ENCODE measurements around the gene TBC1D22B.
A peak's percentile ranks its signal among the peaks of the same experiment; 100 is the strongest.

Gene TBC1D22B, protein sequence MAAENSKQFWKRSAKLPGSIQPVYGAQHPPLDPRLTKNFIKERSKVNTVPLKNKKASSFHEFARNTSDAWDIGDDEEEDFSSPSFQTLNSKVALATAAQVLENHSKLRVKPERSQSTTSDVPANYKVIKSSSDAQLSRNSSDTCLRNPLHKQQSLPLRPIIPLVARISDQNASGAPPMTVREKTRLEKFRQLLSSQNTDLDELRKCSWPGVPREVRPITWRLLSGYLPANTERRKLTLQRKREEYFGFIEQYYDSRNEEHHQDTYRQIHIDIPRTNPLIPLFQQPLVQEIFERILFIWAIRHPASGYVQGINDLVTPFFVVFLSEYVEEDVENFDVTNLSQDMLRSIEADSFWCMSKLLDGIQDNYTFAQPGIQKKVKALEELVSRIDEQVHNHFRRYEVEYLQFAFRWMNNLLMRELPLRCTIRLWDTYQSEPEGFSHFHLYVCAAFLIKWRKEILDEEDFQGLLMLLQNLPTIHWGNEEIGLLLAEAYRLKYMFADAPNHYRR

DNA sequence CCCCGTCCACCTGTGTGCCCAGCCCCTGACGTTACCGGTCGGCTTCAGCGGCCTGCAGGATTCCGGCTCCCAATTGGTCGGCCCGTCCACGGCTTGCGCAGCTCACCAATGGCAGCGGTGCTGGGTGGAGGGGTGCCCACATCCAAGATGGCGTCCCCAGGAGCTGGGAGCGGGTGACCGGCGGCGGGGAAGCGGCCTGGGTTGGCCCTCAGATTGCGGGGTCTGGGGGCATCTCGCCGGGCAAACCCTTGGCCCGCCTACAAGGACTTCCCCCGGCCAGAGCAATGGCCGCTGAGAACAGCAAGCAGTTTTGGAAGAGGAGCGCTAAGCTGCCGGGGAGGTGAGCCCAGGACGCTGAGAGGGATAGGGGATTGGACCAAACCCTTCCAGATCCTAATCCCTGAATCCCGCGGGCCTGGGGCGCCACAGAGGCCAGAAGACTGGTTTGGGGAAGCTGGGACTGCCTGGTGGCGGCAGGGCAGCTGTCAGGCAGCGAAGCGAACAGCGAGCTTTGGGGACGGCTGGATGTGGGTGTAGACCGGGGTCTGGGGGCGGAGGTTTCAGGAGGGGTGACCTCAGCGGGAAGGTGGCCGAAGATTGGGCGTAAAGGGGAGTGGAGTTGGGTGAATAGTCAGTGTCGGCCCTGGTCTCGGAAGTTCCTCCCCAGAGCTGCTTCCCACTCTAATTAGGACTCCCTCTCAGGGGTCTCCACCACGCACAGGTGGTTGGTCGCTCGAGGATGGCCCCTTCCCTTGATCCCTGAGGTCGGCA, at the start of gene TBC1D22B, which contains the start of gene TMEM217:
Gene TBC1D22B (plus strand): TSS at position 139 of the 771 bp plus-strand sequence. CDS start 146 bp downstream, at position 285.
Gene TMEM217 (minus strand): TSS at position 511 of the 771 bp plus-strand sequence. CDS start 39,114 bp downstream, outside the sequence.
- DNase-seq = peak; percentile 92

DNA sequence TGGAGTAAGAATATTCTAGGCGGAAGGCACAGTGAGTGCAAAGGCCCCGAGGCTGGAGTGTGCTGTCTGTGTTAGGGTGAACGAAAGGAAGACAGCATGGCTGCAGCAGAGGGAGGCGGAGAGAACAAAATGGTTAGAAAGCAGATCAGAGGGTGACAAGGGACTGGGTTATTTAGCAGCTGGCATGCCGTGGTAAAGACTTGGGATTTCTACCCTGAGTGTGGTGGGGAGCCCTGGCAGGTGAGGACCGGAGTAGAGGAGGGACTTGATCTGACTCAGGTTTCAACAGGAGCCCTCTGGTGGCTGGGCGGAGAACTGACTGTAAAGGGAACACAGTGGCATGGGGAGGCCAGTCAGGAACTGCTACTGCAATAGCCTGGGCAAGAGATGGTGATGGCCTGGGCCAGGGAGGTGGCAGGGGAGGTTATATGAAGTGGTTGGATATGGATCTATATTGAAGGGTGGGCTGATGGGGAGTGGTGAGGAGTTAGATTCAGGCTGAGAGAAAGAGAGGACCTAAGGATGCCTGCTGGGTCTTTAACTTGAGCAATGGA, 49.6 kb upstream of the TBC1D22B start:
- peak; percentile 68 for DNase-seq

DNA sequence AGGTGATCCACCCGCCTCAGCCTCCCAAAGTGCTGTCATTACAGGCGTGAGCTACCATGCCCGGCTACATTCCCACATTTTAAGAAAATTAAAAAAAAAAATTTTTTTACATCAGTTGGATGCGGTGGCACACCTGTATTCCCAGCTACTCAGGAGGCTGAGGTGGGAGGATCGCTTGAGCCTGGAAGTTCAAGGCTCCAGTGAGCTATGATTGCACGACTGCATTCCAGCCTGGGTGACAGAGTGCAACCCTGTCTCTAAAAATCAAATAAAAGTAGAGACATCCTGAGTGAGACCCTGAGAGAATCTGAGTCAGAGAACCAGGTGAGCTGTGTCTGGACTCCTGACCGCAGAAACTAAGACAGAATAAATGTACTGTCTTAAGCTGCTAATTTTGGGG, 48.8 kb upstream of the TBC1D22B start:
- no peak for DNase-seq

DNA sequence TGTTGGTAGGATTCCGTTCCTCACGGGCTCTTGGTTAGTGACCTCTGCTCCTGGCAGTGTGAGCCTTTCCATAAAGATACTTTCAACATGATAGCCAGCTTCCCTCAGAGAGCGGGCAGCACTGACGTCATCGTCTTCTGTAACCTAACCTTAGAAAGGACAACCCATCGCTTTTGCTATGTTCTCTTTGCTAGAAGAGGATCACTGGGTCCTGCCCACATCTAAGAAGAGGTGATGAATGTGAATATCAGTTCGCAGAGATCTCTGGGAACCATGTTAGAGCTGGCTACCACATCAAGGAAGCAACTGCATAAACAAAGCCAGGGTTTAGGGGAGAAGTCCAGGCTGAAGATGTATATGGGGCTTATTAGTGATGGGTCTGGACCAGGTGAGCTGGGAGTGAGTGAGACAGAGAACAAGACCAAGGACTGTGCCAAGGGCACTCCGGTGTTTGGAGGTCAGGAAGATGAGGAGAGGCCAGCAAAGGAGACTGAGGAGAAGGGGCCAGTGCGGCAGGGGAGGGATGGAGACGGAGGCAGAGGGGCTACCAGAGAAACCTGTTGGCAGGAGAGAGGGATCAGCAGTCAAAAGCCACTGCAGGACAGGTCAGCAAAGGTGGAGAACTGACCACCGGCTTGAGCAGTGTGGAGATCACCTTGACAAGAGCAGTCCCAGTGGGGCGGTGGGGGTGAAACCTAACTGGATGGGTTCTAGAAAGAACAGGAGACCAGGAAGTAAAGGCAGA, 47.9 kb upstream of the TBC1D22B start:
- DNase-seq = no peak

DNA sequence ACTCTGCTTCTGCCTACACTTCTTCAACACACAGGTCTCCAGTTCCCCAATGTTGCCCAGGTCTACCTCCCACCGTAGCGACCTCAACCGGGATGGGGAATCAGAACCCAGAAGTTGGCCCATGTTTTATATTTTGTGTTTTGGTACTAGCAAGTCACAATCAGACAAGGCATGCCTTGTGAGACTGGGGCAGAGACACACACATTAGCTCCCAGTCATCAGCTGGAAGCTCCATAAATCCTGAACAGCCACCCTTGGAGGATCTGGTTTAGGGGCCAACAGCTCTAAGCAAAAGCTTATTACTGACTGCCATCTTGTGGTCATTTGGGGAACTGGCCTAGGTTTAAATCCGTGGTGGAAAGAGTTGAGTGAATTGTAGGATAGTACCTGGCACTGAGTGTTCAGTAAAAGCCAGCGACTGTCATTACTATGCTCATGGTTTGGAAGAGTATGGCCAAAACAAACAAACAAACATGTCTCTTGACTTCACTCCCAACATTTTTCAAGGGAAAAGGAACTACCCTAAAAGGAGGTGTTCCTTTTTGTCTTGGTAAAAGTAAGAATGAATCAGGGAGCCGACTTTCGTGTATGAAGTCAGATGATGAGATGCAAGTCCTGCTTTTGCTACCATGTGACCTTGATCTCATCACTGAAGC, 47.1 kb upstream of the TBC1D22B start:
- DNase-seq = peak; percentile 80

DNA sequence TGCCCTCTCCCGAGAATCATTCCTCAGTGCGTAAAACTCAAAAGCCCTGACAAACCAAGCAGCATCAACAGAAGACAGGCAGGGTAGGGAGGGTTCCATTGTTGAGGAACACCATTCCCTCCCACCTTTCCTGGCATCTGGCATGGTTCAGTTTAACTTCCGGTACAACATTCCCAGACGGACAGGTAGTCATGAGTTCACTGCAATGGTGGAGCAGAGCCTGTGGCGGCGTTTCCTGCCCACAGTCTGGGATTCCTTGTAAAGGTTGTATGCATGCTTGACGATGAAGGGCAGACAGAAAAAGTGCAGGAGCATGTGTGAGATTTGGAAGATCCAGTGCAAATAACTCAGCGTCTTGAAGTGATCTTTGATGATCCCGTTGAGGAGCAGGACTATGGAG, 45.3 kb upstream of the TBC1D22B start:
- DNase-seq = no peak

DNA sequence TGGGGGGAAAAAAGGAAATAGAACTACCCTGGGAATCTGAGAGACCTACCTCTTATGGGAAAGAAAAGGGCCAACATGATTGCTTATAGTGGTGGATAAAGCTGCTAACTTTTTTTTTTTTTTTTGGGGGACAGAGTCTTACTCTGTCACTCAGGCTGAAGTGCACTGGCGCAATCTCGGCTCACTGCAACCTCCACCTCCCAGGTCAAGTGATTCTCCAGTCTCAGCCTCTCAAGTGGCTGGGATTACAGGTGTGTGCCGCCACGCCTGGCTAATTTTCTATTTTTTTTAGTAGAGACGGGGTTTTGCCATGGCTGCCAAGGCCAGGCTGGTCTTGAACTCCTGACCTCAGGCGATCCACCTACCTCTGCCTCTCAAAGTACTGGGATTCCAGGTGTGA, 39.5 kb upstream of the TBC1D22B start:
- DNase-seq = no peak

DNA sequence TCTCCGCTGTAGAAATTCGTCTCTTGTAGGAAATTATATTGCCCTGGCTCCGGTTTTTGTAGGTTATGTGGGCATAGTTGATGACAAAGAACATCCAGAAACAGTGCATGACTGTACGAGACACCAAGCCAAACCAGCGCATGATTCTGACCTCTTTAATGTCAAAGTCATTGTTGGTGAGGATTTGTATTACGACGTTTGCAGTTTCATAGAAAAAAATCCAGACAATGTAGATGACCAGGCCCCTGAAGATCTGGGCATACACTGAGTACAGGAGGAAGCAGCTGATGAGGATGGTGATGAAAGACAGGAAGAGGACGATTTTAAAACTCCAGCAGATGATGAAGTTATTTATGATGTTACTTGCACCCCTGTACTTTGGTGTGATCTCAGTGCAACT, 39.1 kb upstream of the TBC1D22B start:
- no peak for DNase-seq

DNA sequence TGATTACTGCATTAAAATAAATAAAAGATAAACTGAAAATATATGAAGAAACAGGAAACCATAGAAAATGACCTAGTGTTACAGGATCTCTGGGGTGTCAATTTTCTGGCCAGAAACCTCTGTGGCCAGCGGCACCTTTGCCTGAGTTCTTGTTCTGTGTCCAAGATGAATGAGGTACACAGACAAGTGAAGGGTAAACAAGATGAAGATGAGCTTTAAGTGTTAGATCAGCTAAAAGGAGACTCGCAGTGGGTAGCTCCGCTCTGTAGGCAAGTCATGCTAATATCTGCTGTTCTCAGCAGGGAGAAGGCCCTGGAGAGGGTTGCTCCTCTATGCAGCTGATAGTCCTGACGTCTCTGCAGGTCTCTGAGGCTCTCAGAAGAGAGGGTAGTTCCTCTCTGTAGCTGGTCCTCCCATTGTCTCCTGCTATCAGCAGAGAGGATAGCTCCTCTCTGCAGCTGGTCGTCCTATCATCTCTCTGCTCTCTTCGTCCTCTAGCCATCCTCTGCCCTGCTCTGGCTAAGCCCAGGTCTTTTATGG, 35.9 kb upstream of the TBC1D22B start:
- no peak for DNase-seq

DNA sequence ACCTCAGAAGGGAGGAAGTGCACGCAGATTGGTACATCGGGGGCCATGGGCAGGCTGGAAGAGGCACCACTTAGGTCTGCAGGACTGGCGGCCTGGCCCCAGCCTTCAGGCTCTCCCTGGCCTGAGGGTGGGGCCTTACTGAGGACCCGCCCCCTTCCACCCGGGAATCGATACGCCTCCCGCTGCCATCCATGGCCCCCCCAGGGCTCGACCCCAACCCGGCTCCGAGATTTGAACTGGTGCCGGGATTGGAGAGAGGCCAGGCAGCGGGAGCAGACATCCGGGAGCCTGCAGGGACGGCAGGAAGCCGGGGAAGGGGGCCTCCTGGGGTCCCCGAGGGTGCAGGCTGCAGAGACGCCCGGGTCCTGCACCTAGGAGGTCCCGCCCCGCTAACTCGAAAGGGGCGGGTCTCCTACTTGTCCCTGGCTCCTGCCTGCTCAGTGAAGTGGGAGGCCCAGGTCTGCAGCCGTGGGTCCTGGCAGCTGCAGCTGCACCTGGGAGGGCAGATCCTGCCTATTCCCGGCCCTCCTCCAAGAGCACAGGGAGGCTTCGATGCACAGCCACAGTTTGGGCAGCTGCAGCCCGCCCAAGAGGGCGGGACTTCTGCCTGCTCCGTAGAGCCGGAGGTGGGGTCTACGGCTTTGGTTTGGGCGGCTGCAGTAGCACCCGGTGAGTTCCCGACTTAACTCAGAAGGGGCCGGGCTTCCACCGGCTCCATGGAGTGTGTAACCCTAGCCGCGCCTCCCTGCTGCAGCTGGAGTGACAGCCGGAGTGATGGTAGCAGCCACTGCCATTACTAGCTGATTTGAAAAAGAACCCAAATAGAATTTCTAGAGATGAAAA, 35.2 kb upstream of the TBC1D22B start:
- DNase-seq = peak; percentile 84

DNA sequence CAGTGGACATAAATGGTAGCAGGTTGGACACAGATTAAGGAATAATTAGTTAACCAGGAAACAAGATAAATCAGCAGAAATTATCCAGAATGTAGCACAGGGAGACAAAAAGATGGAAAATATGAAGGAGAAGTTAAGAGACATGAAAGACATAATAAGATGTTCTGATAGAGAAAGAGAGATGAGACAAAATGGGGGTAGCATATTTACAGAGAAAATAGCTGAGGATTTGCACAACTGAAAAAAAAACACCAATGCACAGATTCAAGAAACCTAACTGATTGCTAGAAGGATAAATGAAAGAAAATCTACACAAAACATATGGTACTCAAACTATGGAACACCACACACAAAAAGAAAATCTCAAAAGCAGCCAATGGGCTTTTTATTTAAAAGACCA, 34.6 kb upstream of the TBC1D22B start:
- no peak for DNase-seq

DNA sequence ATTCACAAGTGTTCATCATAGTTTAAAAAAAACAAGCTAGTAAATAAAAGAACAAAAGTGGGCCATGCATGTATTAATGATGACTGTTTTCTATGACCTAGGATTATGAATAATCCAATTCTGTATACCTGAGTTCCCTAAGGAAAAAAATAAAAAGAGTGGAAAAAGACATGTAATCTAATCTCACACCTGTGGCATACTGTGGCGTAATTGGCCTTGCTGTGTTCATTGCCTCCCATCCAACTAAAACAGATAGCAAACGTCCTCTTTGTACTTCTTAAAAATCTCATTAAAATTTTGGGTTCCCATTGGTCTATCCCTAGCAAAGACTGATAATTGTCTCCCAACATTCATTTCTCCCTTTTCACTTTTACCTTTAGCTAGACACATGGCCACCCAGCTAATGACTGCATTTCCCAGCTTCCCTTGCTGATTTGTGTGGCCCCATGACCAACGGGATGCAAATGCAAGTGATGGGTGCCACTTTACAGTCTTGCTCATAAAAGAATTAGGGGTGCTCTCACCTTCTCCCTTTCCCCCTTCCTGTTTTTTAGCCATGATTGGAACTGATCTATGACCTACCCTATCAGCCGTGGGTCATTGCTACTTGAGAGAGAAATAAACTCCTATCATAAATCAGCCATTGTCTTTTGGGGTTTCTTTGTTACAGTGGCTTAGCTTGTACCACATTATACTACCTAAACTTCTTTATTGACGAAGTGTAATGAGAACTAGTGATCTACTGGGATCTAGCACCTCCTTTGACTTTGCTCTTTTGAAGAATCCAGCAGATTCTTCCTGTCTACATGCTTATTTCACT, 32.0 kb upstream of the TBC1D22B start:
- no peak for DNase-seq

DNA sequence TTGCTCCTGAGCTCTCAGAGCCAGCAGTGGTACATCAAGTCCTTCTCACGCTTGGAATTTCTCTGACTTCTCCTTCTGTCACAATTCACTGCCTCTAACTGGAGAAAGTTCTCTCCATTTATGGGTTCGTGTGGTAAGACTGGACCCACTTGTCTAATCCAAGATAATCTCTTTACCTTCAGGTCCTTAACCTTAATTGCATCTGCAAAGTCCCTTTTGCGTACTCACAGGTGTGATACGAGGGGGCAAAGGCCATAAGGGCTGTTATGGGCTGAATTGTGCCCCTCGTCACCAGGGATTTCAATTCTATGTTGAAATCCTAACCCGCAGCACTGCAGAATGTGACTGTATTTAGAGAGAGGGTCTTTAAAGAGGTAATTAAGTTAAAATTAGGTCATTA, 27.5 kb upstream of the TBC1D22B start:
- no peak for DNase-seq

DNA sequence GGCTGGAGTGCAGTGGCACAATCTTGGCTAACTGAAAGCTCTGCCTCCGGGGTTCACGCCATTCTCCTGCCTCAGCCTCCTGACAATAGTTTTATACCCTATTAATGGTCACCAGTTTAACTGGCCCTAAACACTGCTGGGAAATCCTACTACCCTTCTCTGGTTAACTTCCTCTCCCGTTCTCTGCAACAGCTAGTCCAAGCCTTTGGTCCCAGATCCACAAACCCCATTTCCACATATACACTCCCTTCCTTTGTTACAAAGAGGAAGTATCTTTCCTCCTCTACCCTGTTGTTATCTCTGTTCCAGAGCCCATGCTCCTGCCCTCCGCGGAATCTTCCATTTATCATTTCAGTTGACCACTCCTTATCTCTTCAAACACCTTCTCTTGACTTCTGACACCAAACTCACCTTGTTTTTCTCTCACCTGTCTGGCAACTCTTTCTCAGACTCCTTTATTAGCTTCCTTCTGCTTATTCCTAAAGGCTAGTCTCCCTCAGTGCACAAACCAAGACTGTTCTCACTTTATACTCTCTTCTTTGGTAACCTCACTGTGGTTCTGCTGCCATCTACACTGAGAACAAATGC, 25.0 kb upstream of the TBC1D22B start:
- DNase-seq = no peak

DNA sequence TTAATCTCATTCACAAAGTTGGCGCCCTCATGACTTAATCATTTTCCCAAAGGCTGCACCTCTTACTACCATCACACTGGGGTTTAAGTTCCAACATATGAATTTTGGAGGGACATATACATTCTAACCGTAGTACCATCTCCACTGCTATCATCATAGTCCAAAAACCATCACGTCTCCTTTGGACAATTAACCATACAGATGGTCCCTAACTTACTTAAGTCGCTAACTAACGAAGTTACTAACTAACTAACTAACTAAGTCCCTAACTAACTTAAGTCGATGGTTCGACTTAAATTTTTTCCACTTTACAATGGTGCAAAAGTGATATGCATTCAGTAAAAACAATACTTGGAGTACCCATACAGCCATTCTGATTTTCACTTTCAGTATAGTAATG, 24.0 kb upstream of the TBC1D22B start:
- DNase-seq = no peak

DNA sequence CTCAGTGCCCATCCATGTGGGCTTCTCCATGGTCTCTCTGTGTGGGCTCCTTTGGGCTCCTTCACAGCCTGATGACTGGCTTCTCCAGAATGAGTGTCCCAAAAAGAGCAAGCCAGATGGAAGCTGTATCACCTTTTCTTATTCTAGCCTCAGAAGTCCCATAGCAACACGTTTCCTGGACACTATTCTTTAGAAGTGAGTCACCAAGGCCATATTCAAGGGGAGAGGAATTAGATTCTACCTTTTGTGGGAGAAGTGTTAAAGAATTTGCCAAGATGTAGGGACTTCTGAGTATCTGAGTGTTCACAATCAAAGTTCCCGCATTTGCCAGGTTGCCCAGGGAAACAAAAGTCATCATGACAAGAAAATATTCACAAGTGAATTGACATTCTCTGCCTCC, 20.7 kb upstream of the TBC1D22B start:
- DNase-seq = peak; percentile 59

DNA sequence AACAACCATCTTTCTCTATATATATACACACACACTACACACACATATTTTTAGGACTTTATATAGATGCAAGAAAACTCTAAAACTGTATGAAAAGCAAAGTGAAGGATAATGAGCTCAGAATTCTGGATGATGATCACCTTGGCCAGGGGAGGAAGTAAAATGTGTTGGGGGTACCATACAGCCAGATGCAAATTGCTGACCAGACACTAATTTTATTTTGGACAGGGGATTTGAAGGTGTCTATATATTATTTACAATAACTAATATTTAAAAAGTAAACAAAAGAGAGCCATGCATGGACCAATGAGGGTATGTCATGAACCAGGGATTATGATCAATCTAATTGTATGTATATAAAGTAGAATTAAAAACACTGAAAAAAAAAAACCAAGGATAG, 19.8 kb upstream of the TBC1D22B start:
- DNase-seq = no peak

DNA sequence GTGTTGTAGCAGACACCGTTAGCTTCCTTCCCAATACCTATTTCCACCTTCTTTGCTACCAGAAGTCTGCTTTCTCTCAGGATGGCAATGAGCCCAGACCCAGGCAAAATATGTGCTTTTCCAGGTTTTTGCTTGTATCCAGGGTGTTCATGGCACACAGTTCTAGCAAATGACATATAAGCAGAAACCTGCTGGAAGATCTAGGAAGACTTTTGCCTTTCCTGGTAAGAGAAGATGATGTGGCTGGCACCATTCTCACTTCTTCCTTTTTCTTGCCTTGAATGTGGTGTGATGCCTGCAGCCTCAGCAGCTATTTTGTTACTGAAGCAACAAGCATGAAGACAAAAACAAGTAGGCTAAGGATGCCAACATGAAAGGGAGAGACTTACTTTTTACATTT, 19.2 kb upstream of the TBC1D22B start:
- no peak for DNase-seq

DNA sequence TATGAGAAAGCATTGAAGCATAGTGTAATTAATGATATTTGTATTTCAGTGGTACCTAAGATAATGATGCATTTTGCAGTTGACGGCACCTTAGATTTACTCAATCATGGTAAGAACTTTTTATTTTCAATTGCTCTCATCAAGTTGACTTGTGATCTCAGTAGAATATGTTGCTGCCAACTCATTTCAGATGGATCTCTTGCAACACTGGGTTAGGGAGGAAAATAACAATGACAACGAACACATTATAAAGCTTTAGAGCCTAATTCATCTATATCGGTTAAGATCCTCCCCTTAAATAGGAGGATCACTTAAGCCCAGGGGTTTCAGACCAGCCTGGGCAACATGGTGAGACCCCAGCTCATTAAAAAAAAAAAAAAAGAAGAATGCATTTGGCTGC, 18.0 kb upstream of the TBC1D22B start:
- peak; percentile 25 for DNase-seq
